H1 (cell line): ENCODE measurements around the gene MFAP1.
A peak's percentile ranks its signal among the peaks of the same experiment; 100 is the strongest.

Experiments used
- CBX5 ChIP-seq: fragments of 300-800, 300-1000 bp; sonication (generic); IDR thresholded peaks from 2 replicates; pipeline ENCODE4 v1.7.1; 2016; ENCODE audit warnings: antibody characterized with exemption, low read length, low read depth
- EP300 ChIP-seq, 2 experiments: IDR thresholded peaks; 1 replicate in 1 of 2; 2 replicates in 1 of 2; pipeline ENCODE4 v1.6.1; 2011 to 2012; ENCODE audit warnings: low read depth in 2 of 2, low read length in 2 of 2, mild to moderate bottlenecking in 2 of 2, borderline replicate concordance in 1 of 2, inconsistent platforms in 1 of 2, moderate library complexity in 1 of 2
- EZH2 ChIP-seq: fragments of 200-600 bp; sonication (generic); IDR thresholded peaks from 2 replicates; pipeline ENCODE4 v1.7.1; 2012; ENCODE audit warnings: low read depth, mild to moderate bottlenecking, moderate library complexity, low read length, inconsistent platforms; ENCODE audit not compliant: severe bottlenecking
- FOSL1 ChIP-seq: IDR thresholded peaks from 2 replicates; pipeline ENCODE4 v1.6.1; 2011; ENCODE audit warnings: mild to moderate bottlenecking, low read depth, low read length, moderate library complexity; ENCODE audit not compliant: insufficient read depth
- JUN ChIP-seq: IDR thresholded peaks from 2 replicates; pipeline ENCODE4 v1.6.1; 2011; ENCODE audit warnings: low read depth, mild to moderate bottlenecking, improper control_type of control experiment, low read length
- JUND ChIP-seq: IDR thresholded peaks from 2 replicates; pipeline ENCODE4 v1.6.1; 2011; ENCODE audit warnings: mild to moderate bottlenecking, improper control_type of control experiment, low read length
- POLR2A ChIP-seq, 2 experiments: IDR thresholded peaks; 1 replicate in 1 of 2; 2 replicates in 1 of 2; pipeline ENCODE4 v1.6.1; 2011; ENCODE audit warnings: low read depth in 2 of 2, low read length in 2 of 2, mild to moderate bottlenecking in 2 of 2; ENCODE audit errors: control extremely low read depth in 1 of 2
- POLR2AphosphoS5 ChIP-seq: IDR thresholded peaks from 2 replicates; pipeline ENCODE4 v1.6.1; 2011; ENCODE audit warnings: low read depth, low read length
- POU5F1 ChIP-seq: IDR thresholded peaks from 2 replicates; pipeline ENCODE4 v1.6.1; 2011; ENCODE audit warnings: low read depth, mild to moderate bottlenecking, low read length, moderate library complexity
- RAD21 ChIP-seq, 2 experiments: IDR thresholded peaks in 1 of 2; conservative IDR thresholded peaks in 1 of 2; 2 replicates each; pipeline ENCODE4 v1.6.1; 2011; ENCODE audit warnings: low read depth in 2 of 2, low read length in 2 of 2, improper control_type of control experiment in 1 of 2, inconsistent platforms in 1 of 2, mild to moderate bottlenecking in 1 of 2, moderate library complexity in 1 of 2
- SIN3A ChIP-seq, 2 experiments: IDR thresholded peaks in 1 of 2; conservative IDR thresholded peaks in 1 of 2; 2 replicates each; pipeline ENCODE4 v1.6.1; 2011 to 2012; ENCODE audit warnings: low read length in 2 of 2, improper control_type of control experiment in 1 of 2, low read depth in 1 of 2, mild to moderate bottlenecking in 1 of 2
- TAF7 ChIP-seq: optimal IDR thresholded peaks from 2 replicates; pipeline ENCODE3; 2011; ENCODE audit warnings: low read depth, mild to moderate bottlenecking, inconsistent platforms, low read length, moderate library complexity, borderline replicate concordance
- YY1 ChIP-seq: IDR thresholded peaks from 2 replicates; pipeline ENCODE4 v1.6.1; 2011; ENCODE audit warnings: low read depth, mild to moderate bottlenecking, low read length
- TF ChIP-seq, protein P1 (sequence below), 3 experiments: IDR thresholded peaks; 1 replicate in 2 of 3; 2 replicates in 1 of 3; pipeline versions ENCODE4 v1.5.1 to v1.6.1; 2011; ENCODE audit warnings: low read length in 3 of 3, mild to moderate bottlenecking in 3 of 3, inconsistent platforms in 2 of 3, low read depth in 1 of 3, moderate library complexity in 1 of 3; ENCODE audit not compliant: insufficient read depth in 1 of 3; ENCODE audit errors: control extremely low read depth in 1 of 3

DNA sequence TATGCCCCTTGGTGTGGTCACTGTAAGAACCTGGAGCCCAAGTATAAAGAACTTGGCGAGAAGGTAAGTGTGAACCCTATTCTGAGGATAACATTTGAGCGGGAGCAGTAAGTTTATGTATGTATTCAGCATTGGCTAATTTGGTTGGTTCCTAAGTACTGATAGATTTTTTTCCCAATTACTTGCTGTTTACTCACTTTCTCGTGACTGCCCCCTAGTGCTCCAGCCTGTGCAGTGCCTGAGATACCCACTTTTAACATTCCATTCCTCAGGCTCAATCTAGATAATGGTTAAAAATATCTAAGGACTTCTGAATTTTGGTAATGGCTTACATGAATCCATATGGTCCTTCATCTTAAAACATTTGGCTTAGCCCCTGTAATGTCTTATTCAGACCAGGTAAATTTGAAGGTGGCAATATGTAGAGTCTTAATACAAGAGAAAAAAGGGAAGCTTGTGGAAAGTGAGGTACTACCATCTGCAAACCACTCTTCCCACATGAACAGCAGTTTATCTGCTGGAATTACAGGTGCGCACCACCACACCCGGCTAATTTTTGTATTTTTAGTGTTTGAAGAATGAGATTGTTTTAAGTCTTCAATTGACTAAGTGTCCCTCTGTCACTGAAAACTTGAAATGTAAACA, 54.8 kb downstream of the MFAP1 start:
- TF ChIP-seq TAF7 (no peak), POLR2AphosphoS5 (no peak), YY1 (no peak), POLR2A (IDR thresholded peaks at IDR 0.05; ENCODE audit: control extremely low read depth in 1 of 2, low read depth in 2 of 2, low read length in 2 of 2) (no peak), JUND (no peak), EP300 (IDR thresholded peaks at IDR 0.05; ENCODE audit: borderline replicate concordance in 1 of 2, low read depth in 2 of 2, low read length in 2 of 2) (no peak), EZH2 (no peak), RAD21 (IDR thresholded peaks at IDR 0.05 in 1 of 2, conservative IDR thresholded peaks at IDR 0.05 in 1 of 2; ENCODE audit: low read depth in 2 of 2, low read length in 2 of 2) (peak; percentile 38 to 53; a peak in 3 of 4 replicates), CBX5 (no peak), FOSL1 (no peak), SIN3A (conservative IDR thresholded peaks at IDR 0.05 in 1 of 2, IDR thresholded peaks at IDR 0.05 in 1 of 2; ENCODE audit: low read depth in 1 of 2, low read length in 2 of 2) (no peak), JUN (no peak), POU5F1 (no peak)
- TF ChIP-seq, protein P1, sequence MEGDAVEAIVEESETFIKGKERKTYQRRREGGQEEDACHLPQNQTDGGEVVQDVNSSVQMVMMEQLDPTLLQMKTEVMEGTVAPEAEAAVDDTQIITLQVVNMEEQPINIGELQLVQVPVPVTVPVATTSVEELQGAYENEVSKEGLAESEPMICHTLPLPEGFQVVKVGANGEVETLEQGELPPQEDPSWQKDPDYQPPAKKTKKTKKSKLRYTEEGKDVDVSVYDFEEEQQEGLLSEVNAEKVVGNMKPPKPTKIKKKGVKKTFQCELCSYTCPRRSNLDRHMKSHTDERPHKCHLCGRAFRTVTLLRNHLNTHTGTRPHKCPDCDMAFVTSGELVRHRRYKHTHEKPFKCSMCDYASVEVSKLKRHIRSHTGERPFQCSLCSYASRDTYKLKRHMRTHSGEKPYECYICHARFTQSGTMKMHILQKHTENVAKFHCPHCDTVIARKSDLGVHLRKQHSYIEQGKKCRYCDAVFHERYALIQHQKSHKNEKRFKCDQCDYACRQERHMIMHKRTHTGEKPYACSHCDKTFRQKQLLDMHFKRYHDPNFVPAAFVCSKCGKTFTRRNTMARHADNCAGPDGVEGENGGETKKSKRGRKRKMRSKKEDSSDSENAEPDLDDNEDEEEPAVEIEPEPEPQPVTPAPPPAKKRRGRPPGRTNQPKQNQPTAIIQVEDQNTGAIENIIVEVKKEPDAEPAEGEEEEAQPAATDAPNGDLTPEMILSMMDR (IDR thresholded peaks at IDR 0.05; ENCODE audit: control extremely low read depth in 1 of 3, insufficient read depth in 1 of 3, low read depth in 1 of 3, low read length in 3 of 3), result peak; percentile 19 to 85 (median 55)
